Endometrial microvascular endothelial cells (primary cell): ENCODE data around the gene SLC12A3. TPM values are rescaled to one million over a fixed set of nuclear protein-coding genes. Genes with fewer than 3 reads are reported as not detected.
"Not testable (repeated sequence)": the region's sequence is repeated elsewhere in the genome, so short reads cannot be mapped to it uniquely, and the experiment has no call there.

Experiments
- in situ Hi-C: cut with HindIII; loops from 2 replicates; pipeline ENCODE4 v1.10.0; 2017; ENCODE audit warnings: low sequenced_read_pairs, low pct_unique_long_range_greater_than_20kb; ENCODE audit errors: inconsistent ontology term
- total RNA-seq: library from RNA; depleted of rRNA; stranded (reverse); fragments of >200 nt; gene quantifications from one replicate; pipeline ENCODE4 v1.2.3, GENCODE V29; 2015; ENCODE audit errors: inconsistent ontology term

SLC12A3 gene
- total RNA-seq, 1 donor from 2014 or later, result not detected

DNA sequence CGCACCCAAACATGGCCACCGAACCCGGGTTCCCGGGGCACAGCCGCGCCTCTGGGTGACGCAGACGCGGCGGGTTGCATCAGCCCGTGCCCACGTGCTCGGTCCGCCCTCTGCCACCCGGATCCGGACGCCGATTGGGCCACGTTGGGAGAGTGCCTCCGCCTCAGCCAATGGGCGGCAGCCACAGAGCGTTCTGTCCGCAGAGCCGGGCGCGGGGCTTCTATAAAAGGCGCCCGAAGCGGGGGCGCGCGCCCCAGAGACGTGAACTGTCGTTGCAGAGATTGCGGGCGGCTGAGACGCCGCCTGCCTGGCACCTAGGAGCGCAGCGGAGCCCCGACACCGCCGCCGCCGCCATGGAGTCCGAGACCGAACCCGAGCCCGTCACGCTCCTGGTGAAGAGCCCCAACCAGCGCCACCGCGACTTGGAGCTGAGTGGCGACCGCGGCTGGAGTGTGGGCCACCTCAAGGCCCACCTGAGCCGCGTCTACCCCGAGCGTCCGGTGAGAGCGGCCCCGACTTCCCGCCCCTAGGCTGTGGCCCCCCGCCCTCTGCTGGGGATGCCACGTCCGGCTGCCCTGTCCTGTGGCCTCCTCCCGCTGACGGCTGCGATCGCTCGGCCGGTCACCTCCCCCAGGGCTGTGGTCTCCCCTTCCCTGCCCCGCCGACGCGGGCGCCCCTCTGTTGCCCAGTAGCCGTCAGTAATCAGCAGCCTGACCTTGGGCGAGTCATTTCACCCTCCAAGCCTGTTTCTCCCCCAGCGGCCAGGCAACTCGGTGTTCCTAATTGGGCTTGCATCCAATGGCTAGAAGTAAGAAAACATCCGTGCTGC, 67.1 kb downstream of the SLC12A3 start, which contains the start of gene HERPUD1:
TSS of gene HERPUD1 (plus strand) at position 251 of the 829 bp plus-strand sequence. CDS start at position 354, 103 bp downstream.
- in situ Hi-C loops, result no loop called here

DNA sequence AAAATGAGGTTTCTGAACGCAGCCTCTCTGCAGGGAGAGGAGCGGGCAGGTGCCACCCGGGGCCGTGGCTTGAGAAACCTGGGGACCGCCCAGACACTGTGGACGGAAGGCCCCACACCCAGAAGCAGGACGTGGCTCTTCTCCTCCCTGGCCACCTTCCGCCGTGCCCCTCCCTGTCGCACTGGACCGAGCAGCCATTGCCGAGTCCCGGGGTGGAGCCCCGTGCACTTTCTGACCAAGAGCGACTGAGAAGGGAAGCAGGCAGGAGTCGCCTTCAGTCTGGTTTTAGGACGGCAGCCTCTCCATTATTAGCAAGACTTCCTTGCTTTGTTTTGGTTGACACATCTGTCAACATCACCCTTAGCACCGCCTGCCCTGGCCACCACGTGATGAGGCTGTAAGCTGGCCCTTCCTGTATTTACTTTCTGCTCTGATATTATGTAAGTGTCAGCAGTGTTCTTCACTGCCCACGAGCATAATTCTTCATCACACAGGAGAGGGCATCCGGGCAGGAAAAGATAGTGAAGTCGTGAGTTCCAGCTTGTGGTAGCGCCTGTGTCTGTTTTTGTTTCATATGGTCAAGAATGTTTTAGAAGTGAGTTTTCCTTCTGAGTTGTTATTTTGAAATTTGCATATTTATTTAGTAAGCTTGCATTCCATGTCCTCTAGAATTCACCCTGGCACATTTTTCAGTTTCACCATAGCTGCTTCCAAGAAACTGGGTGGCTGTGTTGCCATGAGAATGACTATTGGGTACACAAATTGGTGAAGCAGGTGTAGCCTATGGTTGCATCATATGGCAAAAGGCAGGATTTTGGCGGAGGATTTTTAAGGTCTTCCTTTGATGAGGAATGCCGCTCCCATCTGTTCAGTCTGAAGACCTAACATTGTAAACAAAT, 68.0 kb downstream of the SLC12A3 start:
- in situ Hi-C loops, result no loop called here

DNA sequence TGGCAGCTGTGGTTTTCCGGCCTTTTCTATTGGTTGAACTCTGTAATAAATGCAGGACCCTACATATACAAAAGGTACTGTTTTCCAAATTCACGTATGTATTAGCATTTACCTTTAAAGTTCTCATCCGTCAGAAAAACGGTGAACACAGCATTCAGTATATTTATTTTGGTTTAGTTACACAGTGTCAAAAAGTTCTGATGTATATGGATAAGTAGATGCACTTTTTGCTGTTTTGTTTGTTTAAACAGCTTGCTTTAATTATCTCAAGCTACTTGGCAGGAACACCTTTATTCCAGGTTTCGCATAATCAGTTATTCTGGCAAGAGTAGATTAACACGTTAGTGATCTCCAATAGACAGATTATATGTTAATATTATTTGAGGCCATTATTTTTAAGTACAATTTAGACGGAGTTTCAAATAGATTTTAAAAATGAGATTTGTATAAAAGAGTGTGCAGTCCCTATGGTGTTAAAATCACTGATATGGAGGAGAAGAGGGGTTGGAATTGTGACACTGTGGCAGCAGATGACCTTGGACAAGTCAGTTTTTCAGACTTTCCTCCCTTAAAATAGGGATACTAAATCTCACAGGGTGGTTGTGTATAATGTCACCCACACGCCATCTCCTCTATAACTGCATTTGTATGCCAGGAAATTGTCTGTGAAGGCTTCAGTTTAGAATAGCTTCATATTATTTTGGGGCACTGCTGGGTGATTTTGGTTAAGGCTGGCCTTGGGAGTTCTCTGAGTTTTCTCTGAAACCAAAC, 69.0 kb downstream of the SLC12A3 start:
- in situ Hi-C loops, result no loop called here

DNA sequence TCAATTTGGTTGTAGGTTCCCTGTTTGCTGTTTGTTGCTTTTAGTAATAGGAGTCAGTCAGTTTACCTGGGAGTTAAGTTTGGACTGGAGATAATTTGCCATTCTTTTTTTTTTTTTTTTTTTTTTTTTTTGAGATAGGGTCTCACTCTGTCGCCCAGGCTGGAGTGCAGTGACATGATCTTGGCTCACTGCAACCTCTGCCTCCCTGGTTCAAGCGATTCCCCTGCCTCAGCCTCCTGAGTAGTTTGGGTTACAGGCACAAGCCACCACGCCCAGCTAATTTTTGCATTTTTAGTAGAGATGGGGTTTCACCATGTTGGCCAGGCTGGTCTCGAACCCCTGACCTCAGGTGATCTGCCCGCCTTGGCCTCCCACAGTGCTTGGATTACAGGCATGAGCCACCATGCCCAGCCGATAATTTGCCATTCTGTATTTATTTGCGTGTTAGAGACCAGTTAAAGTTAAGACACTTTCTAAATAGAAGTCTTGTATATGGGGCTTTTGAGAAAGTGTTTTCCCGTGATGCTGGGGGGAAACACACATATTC, 69.7 kb downstream of the SLC12A3 start:
- in situ Hi-C loops, result not testable (repeated sequence)

DNA sequence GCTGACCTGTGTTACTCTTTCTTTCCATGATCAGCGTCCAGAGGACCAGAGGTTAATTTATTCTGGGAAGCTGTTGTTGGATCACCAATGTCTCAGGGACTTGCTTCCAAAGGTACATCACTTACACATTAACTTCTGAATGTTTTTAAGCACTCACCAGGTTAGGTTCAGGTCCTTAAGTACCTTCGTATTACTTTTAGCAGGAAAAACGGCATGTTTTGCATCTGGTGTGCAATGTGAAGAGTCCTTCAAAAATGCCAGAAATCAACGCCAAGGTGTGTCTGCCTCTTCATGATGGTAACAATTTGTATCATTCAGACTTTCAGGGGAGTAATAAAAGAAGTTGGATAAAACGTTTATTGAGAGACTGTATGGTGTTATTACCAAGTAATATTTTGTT, 70.2 kb downstream of the SLC12A3 start:
- in situ Hi-C loops, result no loop called here

DNA sequence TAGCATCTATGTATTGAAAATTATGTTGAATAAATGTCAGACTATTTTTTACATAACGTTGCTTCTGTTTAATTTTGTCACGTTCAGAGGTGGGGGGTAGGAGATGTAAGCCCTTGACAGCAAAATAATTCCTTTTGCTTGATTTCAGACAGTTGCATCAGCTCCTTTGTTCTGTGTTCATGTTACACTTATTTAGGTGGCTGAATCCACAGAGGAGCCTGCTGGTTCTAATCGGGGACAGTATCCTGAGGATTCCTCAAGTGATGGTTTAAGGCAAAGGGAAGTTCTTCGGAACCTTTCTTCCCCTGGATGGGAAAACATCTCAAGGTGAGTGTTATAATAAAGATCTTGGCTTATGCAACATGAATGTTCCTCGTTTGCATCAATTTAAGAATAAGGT, 71.5 kb downstream of the SLC12A3 start:
- in situ Hi-C loops, result no loop called here

DNA sequence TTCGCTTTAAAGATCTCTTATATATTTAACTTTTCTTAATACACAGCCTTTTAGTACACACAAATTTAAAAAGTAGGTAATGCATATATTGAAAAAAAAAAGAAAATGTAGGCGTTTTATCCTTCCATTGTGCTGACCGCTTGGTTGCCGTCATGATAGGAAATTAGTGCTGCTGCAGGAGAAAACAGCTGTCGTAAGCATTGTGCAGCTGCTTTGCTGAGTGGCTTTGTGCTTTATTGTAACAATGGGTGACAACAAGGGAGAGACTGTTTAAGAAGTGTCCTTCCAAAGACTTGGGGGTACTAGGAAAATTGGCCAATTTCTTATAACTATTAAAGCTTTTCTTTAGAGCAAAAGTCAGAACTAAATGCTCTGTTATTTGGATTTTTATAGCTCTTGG, 71.9 kb downstream of the SLC12A3 start:
- in situ Hi-C loops, result no loop called here

DNA sequence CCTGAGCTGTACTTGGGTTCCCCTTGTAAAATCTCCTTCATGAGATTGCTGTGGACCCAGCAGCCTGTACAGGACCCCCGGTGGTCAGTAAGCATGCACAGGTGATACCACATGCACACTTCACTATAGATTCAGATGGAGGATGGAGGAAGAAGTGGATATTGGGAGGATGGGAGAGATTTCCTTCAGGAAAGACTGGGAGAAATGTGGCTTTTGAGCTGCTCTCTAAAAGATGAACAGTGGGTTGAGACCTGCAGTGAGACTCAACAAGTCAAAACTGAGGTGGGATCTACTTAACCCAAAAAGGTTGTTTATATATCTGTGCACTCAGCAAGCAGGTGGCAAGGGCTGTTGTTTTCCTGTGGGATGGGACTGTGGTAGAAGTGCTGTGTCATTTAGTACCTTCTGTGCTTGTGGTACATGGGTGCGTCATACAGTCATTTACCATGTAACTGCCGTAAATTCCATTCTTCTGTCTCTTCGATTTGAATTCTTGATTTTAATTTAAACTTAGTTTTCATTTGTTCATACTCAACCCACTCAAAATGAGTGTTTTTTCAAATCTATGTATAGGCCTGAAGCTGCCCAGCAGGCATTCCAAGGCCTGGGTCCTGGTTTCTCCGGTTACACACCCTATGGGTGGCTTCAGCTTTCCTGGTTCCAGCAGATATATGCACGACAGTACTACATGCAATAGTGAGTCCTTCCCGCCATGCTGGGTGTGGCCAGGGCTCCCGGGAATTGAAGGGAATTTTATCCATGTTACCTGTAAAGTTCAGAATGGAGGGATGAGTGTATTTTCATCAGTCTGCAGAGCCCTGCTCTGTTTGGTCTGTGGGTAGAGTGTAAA, 73.9 kb downstream of the SLC12A3 start:
- in situ Hi-C loops, result no loop called here

DNA sequence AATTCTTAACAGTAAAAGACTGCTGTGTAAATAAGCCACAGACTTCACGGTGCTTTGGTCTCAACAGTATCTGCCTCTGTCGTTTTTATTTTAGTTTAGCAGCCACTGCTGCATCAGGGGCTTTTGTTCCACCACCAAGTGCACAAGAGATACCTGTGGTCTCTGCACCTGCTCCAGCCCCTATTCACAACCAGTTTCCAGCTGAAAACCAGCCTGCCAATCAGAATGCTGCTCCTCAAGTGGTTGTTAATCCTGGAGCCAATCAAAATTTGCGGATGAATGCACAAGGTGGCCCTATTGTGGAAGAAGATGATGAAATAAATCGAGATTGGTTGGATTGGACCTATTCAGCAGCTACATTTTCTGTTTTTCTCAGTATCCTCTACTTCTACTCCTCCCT, 74.8 kb downstream of the SLC12A3 start:
- in situ Hi-C loops, result no loop called here

DNA sequence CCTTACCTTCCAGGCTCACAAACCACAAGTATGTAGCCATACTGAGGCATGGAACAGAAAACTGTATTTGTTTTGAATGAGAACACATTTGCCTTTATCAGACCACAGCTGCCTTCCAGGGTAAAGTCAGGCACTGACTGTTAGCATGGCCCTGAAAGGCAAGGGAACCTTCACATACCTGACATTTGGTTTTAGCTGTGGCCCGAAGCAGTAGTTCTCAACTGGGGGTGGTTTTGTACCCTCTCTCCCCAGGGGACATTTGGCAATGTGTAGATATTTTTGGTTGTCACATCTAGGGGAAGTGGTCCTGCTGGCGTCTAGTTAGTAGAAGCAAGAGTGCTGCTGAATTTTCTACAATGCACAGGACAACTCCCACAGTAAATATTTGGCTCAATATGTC, 76.1 kb downstream of the SLC12A3 start:
- in situ Hi-C loops, result no loop called here

DNA sequence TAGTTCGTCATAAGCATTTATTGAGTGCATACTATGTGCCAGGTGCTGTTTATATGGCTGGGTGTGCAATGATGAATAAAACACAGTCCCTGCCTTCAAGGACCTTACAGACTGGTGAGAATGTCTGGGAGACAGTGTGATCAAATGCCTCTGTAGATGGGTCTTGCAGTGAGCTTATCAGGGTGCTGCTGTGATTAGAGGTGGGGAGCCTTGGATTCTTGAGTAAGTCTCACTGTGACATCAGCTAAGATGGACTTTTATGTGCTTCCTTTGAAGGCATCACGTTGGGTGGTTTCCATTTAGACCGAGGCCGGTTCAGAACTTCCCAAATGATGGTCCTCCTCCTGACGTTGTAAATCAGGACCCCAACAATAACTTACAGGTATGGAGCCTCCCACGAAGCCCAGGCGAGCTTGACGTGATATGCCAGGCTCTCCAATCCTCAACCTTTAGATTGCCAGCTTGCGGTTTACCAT, 76.9 kb downstream of the SLC12A3 start:
- in situ Hi-C loops, result no loop called here

DNA sequence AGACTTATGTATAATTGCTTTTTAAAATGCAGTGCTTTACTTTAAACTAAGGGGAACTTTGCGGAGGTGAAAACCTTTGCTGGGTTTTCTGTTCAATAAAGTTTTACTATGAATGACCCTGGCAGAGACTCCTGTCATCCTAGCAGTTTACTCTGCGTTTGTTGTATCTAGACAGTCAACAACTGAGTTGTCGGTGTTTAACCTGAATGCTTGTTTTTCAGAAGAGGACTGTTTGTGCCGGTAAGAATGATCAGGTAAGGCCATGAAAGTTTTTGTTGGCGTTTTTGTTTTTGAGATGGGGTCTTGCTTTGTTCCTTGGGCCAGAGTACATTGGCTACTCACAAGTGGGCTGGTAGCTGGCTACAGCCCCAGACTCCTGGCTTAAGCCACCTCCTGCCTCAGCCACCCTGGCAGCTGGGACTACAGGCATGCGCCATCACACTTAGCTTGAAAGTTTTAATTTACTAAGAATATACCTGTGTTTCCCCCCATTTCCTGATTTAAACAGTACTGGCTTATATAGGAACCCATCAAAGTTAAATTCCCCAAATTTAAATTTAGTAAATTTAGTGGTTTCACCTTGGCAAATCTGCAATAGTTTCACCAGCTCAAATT, 78.9 kb downstream of the SLC12A3 start:
- in situ Hi-C loops, result no loop called here

DNA sequence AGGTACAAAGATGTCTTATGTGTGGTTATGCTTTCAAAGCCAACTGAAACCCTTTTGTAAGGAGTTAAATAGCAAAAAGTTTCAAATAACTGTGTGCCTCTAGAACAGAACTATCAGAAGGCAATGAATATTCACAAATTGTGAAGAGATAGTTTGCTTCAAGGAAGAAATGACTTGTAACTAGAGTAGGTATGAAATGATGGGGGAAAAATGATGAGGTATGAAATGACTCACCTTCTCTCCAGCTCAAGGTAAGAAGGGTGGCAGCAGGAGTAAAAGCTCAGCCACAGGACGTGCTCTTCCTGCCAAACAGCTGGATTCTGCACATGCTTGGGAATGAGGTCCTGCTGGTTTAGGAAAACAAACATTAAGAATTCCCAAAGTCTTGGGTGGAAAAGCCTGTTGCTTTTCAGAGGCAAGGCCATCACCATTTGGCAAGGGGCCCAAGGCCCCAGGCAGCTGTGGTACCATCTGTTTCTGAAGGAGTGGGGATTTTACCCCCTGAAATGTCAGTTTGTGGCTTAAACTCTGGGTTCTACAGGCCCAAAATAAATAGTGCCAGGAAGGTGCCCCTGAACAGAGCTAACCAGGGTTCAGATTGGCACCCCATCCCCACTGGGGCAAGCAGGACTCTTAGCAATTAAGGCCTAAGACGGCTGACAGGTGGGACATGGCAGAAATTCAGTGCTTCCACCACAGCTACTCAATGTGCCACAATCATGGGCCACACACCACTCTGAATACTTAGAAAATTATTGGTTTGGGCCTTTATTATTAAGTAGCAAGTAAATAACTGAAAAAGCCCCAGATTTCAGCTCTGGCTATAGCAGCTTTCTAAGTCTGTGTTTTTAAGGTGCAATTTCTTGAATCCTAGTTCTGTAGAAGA, 80.2 kb downstream of the SLC12A3 start:
- in situ Hi-C loops, result no loop called here

DNA sequence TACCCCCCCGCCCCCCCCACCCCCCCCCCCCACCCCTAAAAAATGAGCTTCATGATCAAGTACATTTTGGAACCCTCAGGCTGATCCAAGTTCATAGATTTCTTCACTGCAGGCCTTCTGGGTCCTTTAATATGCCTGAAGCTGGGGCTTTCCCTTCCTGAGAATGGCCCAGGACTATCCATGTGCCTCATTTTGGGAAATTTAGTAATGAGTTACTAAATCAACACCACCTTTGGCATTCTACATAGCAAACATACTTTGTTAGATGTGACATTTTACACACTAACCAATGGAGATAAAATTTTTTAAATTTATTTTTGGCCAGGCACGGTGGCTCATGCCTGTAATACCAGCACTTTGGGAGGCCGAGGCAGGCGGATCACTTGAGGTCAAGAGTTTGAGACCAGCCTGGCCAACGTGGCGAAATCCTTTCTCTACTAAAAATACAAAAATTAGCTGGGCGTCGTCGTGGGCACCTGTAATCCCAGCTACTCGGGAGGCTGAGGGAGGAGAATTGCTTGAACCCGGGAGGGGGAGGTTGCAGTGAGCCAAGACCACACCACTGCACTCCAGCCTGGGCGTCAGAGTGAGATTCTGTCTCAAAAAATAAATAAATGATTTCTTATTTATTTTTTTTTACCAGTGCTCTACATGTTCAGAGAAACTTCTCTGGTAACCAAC, 81.0 kb downstream of the SLC12A3 start:
- in situ Hi-C loops, result no loop called here

DNA sequence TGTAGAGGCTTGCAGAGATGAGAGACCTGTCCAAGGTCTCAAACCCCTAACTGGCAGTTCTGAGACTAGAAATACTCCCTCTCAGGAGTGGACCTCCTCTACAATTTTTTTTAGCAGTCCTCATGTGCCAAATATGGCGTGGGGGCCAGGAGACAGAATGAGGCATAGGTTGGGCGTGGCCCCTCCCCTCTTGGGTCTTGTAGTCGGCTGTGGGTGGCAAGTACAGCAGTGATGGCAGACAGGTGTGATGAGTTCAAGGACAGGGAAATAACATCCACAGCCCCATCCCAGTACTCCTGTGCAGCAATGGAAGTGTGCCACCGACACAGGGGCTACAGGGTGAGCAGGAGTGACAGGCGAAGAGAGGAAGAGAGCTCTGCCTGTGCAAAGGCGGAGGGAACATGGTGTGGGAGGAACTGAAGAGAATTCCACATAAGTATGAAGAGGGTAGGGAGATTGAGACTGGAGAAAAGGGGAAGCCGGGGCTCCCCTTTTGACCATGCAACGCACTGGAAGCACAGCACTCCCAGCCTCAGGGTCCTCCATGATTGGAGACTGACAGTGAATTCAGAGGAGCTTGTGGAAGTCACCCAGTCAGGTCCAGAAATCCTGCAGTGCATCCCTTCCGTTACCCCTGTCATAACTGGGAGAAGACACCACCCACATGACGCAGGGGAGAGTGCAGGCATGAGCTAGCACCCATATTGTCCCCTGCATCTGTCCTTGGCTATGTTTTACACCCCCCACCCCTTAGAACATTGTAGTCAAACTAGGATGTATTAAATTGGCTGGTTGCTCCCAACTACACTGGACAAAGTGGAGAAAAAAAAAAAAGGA, 82.0 kb downstream of the SLC12A3 start:
- in situ Hi-C loops, result no loop called here
